NCI-H1436 treated with DMSO at 0.1 percent for 48 hours (cell line): ENCODE measurements around the gene CDH4.

Experiments
- DNase-seq: peaks from one replicate; lab custom pipeline; 2025; lab: John Stamatoyannopoulos, UW

Gene CDH4

DNA sequence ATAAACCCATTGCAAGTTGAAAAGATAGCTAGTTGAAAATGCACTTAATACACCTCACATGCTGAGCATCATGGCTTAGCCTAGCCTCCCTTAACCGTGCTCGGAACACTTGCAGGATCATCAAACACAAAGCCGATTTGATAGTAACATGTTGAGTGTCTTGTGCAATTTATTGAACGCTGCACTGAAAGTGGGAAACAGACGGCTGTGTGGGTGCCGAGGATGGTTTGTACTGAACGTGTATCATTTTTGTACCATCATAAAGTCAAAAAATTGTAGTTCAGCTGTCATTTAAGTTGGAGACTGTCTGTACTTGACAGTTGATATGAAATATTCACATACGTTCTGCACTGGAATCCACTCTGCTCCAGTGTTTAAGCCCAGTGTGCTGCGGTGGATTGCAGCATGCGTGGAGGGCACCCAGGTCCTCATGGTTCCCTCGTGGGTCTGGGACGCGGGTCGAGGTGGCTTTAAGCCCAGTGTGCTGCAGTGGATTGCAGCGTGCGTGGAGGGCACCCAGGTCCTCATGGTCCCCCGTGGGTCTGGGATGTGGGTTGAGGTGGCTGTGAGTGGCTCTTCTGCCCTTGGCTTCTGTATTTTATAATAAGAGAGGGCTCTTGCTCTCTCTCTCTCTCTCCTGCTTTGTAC is 77.0 kb downstream of the CDH4 start:
- no peak for DNase-seq

DNA sequence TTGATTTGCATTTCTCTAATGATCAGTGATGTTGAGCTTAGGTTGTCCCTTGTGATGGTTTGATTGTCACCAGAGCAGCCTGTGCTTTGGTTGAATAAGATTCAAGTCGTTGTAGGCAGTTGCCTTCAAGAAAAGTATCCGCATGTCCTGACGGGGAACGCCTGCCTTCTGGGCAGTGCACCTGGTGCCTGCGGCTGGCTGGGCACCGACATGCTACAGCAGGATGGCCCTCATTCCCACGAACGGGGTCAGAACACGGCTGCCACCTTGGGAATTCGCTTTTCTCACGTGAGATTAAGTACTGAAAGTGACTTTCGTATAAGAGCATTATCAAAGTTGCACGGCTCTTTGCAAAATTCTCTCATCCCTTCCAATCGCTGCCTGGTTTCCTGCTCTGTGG is 78.4 kb downstream of the CDH4 start:
- no peak for DNase-seq

DNA sequence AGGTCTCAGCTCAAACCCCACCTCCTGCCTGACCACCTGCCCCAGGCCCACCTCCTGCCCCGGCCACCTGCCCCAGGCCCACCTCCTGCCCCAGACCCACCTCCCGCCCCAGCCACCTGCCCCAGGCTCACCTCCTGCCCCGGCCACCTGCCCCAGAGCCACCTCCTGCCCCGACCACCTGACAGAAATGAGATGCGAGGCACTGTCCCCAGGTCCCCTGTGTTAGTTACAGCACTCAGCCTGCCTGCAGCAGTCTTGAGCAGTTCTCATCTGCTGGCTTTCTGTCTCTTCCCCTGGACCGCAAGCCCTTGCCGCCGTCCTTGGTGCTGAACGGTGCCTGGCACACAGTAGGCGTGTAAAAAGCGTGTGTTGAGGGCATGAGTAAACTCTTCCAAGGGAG is 79.5 kb downstream of the CDH4 start:
- DNase-seq, result no peak

DNA sequence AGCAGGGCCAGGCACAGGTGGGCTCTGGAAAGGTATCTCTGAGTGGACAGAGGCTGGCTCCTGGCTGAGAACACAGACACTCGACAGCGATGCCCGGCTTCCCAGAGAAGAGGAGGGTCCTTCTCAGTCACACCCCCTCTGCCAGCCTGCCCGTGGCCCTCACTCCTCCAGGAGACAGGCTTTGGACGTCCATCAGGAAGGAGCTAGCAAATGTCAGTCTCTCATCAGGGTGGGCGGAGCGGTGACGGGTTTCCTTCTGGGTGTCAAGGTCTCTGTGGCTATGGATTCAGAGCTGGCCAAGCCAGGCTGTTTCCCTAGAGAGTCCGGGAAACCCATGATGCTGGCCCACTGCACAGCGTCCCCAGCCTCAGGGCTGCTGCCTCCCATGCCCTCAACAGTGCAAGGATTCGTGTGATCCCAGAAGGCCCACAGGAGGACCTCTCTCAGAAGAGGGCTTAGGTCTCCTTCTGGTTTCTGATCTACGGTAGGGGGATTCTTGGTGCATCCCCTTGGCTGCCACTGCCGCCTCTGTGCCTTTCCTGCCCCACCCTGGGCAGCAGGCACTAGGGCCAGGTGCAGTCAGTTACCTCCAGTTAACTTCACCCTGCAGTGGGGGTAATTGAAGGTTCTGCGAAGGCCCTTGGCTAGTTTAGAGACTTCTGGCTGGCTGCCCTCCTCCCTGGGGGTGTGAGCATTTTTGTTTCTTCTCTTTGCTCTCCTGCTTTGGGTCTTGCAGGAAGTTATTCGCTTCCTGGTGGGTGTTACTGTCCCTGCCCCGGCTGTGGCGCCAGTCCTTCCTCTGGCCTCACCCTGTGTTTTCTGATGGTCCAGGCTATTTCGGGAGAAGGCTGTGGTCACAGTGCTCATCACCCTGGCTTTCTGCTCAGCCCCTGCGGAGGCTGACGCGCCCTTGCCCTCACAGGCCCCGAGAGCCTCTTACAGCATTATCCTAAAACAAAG is 80.2 kb downstream of the CDH4 start:
- no peak for DNase-seq

DNA sequence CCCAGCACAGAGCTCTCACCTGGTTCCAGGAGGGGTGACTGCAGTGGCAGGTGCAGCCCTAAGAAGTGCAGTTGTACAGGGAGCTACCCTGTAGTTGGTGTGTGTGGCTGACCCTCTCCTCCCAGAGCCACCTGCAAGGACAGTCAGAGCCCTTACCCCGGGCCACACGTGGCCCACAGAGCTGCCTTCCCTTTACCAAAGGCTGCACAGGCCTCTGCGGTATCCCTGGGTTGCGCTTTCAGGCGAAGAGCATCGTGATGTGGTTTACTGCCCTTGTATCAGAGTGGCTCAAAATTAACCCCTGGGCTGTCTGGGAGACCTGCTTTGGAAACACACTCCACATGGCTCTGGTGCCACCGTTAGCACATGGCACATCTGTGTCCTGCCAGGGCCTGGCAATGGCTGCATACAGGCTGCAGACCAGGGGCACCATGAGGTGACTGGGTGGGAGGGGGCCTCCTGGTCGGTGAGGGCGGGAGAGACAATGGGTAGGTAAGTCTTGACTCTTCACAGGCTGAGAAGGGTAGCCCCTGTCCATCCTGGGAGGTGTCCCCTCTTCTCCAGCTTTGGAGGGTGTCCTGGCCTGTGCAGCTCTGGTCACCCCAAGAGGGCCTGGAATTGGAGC is 81.5 kb downstream of the CDH4 start:
- no peak for DNase-seq

DNA sequence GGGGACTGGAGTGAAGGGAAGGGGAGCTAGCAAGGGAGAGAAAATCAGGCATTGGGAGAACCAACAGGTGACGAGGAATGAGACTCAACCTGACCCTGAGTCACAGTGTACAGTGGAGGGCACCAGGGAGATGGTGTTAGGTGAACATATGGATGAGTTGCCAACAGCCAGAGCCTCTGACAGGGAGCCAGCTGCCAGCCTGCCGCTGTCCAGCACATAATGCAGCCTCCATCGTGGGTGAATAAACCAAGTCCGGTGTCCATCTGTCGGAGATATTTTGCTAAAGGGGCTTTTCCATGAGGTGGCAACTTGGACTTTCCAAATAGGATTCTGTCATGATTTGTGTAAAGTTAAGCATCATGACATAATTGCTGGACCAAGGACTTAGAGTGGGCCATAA is 88.1 kb downstream of the CDH4 start:
- no peak for DNase-seq

DNA sequence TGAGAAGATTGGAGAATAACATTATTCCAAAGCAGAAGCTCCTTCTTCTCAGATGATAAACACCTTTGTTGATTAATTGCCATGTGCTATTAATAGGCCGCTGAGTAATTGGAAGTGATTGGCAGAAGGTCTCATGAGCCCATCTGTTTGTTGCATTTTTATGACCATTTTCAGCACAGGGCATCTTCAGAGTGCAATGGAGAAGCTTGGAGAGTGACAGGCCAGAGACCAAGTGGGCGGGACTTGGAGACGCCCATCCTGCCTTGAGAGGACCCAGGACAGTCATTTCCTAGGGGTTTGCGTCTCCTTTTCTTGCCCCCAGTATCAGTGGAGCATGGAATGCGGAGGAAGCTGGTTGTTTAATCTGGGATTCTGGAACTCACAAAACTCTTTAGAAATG is 89.5 kb downstream of the CDH4 start:
- DNase-seq, result no peak

DNA sequence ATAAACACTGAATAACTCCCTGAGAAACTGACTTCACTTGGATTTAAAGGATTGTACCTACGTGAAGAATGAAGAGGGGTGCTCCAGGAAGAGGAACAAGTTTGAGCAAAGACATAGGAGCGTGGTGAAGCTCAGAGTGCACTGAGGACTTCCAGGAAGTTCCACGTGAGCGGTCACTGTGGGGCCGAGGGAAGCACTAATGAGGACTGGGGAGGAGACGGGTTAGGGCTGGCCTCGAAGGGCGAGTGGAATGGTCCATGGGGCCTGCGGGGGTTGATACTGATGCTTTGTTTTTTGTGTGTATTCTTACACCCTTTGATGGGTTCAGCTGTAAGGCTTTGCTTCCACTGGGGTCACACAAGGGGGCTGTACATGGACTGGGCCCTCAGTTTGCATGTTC is 91.9 kb downstream of the CDH4 start:
- no peak for DNase-seq

DNA sequence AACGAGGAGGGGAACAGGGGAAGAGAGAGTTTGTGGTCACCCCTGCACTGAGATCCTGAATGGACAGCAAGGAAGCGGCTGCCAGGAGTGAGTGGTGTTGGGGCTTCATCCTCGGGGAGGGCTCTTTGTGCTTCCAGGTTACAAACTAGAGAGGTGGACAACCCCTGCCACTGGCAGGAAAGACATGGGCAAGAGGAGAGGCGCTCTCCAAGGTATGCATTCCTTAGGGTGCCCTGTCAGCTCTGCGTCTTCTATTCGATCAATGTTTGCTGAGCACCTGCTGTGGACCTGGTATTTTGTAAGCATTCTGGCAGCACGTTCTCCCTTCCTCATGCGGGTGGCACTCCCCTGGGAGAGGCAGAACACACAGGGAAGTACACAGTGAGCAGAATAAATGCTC is 93.6 kb downstream of the CDH4 start:
- DNase-seq, result no peak

DNA sequence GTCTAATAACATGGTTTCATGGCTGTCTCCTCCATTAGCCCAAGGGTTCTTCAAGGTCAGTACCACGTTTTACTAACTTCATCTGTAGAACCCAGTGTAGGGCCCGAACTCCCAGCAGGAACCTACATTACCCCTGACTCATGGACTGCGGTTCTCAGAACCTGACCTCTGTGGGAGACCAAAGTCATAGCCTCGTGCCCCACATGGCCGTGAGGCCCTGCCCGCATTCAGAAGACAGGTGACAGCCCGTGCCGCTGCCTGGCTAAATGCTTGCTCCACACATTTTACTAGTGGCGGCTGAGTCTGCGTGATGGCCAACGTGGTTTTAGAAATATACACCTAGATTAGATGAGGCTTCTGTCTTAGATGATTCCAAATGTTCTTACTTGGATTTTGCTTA is 94.9 kb downstream of the CDH4 start:
- DNase-seq, result no peak

DNA sequence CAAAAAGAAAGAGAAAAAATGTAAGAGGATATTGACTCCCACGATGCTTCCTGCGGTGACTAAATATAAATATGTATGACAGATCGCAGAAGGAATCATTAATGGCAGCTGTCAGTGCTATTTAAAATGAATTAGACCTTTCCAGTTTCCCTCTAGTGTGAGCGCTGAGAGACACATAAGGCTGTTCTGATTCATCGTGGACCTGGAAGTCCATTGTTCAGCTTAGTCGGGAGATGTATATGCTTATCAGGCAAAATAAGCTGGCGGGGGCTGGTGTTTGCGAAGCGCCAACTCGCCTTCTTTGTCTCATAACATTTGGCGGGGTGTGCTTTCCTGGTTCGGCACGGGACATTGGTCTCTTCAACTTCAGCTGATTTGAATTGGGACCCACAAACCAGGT is 95.4 kb downstream of the CDH4 start:
- DNase-seq, result no peak

DNA sequence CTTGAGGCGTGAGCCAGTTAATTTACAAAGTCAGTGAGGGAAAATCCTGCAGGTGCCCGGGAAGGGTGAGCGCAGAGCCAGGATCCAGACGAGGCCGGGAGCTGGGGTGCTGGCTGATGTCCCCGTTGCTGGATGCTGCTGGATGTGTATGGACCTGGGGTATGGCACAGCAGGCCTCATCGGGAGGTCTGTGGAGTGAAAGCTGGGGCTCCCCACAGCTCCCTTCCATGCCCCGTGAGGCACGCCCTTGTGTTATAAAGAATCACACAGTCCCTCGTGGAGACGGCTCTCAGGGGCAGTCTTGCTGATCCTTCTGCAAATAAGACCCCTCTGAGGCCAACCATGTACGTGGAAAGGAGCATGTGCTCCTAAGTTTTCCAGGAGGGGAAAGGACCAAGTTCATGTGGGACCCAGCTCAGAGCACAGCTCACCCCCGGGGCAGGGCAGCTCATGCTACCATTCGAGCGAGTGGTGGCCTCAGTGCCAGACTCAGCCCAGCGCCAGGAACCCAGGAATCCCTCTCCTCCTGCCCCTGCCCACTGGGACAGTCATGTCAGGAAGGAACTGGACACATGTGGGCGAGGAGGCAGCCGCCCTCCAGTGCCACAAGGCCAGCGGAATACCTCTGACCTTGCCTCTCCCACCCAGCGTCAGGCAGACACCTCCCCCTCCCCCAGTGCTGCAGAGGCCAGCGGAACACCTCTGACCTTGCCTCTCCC is 97.5 kb downstream of the CDH4 start:
- no peak for DNase-seq

DNA sequence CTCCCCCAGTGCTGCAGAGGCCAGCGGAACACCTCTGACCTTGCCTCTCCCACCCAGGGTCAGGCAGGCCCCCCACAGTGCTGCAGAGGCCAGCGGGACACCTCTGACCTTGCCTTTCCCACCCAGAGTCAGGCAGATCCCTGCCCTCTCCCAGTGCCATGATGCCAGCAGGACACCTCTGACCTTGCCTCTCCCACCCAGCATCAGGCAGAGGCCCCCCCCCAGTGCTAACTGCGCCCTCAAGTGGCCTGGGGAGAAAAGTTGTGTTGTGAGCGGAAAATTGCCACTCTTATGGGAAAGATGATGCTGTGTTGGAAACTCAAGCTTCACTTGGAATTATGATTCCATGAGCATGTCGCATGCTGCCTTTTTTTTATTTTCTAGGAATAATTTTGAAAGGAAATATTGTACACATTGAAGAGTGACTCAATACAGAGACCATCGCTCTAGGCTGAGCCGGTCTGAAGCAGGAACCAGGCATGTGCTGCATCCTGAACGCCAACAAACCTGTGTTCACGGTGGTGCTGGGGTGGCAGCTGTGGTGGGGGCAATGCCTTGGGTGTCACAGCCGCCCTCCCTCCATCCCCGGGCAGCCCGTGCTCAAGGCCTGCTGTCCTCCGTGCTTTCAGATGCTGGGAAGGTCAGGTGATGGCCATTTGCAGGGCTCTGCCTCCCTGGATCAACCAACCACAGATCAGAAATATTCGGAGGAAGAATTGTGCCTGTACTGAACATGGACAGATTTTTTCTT is 98.6 kb downstream of the CDH4 start:
- no peak for DNase-seq

DNA sequence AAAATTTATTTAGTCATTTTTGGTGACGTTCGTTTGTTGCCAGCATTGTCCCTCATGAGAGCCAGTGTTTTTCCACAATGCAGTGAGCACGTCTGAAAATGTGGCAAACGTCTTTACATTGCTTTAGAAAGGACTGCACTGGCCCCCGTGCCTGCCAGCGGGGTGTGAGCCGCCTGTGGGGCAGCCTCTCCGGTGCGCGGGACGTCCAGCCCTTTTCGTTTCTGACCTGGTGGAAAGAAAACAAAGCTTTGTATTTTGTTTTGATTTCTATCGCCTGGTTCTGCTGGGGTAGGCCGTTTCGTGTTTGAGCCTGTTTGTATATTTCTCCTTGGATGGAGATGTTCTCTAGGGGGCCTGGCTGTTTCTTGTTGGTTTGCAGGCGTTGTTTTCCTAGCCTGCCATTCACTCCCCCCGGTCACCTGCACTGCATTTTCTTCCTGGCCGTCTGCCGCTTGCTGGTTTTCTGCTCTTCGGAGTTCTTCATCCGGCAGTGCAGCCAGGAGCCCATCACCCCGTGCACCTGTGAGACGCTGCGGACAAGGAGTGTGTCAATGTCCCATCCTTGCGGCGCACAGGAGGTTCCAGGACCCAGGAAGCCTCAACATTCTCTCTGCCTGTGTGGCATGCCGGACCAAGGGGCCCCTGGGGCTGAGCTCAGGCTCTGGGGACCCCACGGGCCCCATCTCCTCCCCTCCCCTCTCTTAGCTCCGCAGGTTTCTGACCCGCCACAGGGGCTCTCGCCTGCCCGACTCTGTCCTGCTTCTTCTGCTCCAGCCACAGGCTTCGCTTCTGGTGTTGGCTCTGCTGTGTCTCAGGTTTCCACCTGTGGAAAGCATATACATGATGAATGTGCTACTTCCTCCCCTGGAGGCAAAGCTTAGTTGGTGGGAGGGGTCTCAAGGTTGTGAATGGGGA is 100.5 kb downstream of the CDH4 start:
- DNase-seq, result no peak

DNA sequence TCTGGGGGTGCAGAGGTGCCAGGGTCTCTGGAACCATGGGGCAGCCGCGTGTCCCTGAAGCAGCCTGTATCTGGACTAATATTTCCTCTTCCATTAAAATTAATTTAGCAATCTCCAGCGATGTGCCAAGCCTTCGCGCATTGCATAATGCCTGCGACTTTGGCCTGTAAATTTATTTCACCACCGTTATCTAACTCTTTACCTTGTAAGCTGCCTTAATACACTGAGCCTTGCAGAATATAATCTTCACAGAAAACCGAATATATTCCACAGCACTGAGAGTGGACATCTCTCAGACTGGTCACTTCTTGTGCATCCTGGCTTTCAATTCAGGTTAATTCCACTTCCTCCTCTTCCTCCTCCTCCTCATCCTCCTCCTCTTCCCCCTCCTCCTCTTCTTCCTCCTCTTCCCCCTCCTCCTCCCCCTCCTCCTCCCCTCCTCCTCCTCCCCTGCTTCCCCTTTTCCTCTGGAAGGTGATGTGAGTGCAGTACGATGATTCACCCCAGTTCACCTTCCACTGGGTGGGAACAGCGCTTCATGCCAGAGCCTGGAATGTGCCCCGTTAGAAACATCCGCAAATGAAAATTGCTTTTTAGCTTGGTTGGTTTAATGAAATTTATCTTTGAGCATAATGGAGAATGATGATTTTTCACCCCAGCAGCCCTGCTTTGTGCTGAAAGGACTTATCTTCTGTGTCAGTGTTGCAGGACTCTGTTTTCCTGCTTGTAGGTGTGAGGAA is 101.4 kb downstream of the CDH4 start:
- no peak for DNase-seq

DNA sequence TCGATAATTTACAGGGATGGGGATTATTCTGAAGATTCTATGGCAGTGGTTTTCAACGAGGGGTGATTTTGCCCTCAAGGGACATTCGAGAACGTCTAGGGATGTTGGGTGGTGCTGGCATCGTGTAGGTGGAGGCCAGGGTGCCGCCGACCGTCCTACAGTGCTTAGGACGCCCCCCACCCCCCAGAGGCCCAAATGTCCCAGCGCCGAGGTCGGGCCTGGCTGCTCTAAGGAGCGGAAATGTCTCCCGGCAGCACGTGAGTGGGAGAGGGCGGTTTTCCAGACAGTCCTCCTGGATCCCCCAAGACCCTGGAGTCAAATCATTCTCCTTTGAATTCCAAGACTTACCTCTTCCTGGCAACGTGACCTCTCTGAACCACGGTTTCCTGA is 101.9 kb downstream of the CDH4 start:
- DNase-seq, result no peak

DNA sequence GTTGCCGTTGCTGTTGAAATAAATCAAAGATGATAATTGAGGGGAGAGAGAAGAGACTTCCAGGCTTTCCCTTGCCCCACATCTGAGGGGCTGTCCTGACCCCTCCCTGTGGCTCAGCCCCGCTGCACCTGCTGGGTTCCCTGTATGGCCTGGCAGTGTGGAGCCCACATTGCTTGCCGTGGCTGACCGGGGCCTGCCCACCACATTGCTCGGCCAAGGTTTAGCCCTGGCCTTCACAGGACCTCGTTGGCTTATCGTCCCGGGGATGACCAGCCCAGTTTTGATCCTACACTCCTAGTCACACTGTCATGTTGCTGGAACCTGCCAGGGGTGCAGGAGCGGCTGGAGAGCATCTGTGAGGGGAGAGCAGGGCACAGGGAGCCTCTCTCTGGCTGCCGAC is 102.4 kb downstream of the CDH4 start:
- no peak for DNase-seq

DNA sequence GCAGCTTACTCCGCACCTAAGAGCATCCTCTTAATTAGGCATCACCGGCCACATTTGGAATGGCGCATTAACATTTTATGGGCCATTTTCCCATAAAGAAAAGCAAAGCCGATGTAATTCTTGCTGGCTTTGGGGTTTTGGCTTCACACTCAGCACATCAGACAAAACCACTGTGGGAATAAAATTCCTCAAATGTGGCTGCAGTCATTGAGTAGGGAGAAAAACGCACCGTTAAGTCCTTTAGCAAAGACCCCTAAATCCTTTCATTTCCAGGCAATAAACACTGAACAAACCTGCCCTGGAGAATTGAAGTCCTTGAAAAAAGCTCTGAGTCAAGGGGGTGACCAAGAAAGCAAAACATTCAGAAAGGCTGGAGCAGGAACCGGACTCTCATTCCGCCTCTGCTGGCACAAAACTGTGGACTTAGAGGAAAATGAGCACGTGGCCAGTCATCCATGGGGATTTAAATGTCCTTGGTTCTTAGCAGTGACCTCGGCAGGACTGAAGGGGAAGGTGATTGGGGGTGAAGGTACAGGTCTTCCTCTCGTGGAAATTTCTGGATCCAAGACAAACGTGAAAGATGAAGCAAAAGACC is 102.9 kb downstream of the CDH4 start:
- no peak for DNase-seq

DNA sequence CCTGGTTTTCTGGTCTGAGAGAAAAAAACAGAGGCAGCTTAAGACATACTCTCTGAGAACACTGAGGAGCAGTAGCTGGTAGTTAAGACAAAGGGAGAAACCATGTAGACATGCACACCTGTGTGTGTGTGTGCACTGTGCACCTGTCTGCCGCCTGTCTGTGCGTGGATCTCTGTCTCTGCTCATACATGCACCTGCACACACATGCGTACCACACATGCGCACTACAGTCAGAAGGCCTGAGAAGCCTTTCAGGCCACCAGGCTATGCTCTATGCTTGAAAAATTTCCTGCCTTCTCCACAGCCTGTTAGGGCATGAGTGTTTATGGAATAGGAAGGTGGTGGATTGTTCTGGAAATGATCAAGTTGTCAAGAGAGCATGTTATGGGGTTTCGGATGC is 103.5 kb downstream of the CDH4 start:
- no peak for DNase-seq

DNA sequence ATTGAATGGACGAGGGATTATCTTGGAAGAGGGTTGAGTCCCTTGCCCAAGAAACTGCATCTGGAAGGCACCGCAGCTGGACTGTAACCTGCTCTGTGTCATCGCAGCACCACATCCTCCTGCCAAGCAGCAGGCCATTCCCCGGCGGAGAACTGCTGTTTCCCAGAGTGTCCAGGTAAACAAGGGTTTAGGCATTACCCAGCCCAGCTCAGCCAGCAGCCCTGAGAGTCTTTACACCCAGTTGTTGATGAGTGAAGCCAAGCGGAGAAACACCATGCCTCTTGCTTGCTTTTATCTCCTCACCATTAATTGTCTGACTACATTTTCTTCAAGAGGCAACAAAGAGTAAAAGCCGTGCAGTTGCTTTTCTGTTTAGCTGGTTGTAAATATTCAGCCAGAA is 104.1 kb downstream of the CDH4 start:
- no peak for DNase-seq
